Measurements from ENCODE around the gene HAUS7.

DNA sequence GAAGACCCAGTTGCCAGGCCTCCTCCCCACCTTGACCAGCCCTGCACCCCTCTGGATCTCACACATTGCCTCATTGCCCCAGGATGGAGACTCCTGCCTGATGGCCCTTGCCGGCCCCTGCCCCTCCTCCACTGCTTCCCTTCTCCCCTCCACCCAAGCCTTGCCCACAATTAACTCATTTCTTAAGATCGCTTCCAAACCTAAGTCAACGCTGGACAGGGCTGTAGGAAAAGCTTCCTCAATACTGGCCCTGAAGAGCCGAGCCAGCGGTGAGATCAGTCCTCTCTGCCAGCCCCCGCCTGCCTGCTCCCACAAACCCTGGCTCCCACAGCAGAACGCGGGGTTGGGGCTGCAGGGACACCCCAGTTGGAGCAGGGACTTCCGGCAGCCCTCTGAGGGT, 7.5 kb upstream of the HAUS7 start:
- TF ChIP-seq GLIS3 (CRISPR knock-in tag; IDR thresholded peaks at IDR 0.05) (no peak), ARNTL (CRISPR knock-in tag; IDR thresholded peaks at IDR 0.05; ENCODE audit: borderline replicate concordance, low read depth) (no peak), CSDC2 (CRISPR knock-in tag; IDR thresholded peaks at IDR 0.05) (no peak), PPARA (CRISPR knock-in tag; IDR thresholded peaks at IDR 0.05; ENCODE audit: borderline replicate concordance) (no peak), RARB (CRISPR knock-in tag; IDR thresholded peaks at IDR 0.05) (no peak)
- TF ChIP-seq, protein P1, sequence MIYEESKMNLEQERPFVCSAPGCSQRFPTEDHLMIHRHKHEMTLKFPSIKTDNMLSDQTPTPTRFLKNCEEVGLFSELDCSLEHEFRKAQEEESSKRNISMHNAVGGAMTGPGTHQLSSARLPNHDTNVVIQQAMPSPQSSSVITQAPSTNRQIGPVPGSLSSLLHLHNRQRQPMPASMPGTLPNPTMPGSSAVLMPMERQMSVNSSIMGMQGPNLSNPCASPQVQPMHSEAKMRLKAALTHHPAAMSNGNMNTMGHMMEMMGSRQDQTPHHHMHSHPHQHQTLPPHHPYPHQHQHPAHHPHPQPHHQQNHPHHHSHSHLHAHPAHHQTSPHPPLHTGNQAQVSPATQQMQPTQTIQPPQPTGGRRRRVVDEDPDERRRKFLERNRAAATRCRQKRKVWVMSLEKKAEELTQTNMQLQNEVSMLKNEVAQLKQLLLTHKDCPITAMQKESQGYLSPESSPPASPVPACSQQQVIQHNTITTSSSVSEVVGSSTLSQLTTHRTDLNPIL (CRISPR knock-in tag; IDR thresholded peaks at IDR 0.05; ENCODE audit: low read depth): no peak
- TF ChIP-seq, protein P2, sequence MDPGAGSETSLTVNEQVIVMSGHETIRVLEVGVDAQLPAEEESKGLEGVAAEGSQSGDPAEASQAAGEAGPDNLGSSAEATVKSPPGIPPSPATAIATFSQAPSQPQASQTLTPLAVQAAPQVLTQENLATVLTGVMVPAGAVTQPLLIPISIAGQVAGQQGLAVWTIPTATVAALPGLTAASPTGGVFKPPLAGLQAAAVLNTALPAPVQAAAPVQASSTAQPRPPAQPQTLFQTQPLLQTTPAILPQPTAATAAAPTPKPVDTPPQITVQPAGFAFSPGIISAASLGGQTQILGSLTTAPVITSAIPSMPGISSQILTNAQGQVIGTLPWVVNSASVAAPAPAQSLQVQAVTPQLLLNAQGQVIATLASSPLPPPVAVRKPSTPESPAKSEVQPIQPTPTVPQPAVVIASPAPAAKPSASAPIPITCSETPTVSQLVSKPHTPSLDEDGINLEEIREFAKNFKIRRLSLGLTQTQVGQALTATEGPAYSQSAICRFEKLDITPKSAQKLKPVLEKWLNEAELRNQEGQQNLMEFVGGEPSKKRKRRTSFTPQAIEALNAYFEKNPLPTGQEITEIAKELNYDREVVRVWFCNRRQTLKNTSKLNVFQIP (CRISPR knock-in tag; IDR thresholded peaks at IDR 0.05; ENCODE audit: borderline replicate concordance, low read depth): no peak
- TF ChIP-seq, protein P3, sequence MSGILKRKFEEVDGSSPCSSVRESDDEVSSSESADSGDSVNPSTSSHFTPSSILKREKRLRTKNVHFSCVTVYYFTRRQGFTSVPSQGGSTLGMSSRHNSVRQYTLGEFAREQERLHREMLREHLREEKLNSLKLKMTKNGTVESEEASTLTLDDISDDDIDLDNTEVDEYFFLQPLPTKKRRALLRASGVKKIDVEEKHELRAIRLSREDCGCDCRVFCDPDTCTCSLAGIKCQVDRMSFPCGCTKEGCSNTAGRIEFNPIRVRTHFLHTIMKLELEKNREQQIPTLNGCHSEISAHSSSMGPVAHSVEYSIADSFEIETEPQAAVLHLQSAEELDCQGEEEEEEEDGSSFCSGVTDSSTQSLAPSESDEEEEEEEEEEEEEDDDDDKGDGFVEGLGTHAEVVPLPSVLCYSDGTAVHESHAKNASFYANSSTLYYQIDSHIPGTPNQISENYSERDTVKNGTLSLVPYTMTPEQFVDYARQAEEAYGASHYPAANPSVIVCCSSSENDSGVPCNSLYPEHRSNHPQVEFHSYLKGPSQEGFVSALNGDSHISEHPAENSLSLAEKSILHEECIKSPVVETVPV (CRISPR knock-in tag; IDR thresholded peaks at IDR 0.05): no peak
- TF ChIP-seq, protein P4, sequence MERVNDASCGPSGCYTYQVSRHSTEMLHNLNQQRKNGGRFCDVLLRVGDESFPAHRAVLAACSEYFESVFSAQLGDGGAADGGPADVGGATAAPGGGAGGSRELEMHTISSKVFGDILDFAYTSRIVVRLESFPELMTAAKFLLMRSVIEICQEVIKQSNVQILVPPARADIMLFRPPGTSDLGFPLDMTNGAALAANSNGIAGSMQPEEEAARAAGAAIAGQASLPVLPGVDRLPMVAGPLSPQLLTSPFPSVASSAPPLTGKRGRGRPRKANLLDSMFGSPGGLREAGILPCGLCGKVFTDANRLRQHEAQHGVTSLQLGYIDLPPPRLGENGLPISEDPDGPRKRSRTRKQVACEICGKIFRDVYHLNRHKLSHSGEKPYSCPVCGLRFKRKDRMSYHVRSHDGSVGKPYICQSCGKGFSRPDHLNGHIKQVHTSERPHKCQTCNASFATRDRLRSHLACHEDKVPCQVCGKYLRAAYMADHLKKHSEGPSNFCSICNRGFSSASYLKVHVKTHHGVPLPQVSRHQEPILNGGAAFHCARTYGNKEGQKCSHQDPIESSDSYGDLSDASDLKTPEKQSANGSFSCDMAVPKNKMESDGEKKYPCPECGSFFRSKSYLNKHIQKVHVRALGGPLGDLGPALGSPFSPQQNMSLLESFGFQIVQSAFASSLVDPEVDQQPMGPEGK (CRISPR knock-in tag; IDR thresholded peaks at IDR 0.05; ENCODE audit: borderline replicate concordance): no peak
